C4-2B (cell line): ENCODE results near the gene MRPL4.

Experiments
- ZFX ChIP-seq: fragments of 450-650 bp; IDR thresholded peaks from 2 replicates; pipeline ENCODE4 v1.6.1; 2017
- TF ChIP-seq, protein P1 (sequence below): fragments of 450-650 bp; conservative IDR thresholded peaks from 2 replicates; pipeline ENCODE4 v1.5.1; 2017; ENCODE audit warnings: mild to moderate bottlenecking

DNA sequence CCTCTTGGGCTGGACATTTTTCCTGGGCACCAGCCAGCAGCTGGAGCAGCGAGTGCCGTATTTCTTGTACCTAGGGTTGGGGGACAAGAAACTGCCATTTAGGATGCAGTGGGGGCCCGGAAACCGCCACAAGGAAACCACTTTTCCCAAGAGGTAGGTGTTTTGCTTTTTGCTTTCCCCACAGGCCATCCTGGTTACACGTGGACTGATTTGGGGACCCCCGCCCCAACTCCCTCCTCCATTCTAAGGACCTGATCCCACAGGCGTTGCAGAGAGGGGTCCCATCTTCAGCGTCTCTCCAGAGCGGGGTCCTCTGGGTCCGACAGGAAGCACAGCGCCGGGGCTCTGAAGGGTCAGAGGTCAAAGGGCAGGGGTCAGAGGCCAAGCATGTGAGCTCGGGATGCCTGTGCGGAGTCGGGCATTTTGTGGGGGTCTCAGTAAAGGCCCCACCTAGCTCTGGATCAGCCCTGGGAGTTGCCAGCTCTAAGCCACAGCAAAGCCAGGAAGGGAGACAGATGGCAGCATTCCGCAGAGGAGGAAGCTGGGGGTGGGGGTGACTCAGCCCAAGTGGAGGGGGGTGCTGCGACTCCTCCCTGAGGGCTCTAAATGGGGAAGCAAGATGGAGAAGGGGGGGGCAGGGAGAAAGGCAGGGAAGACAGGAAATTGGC lies 53.3 kb downstream of the MRPL4 start:
- TF ChIP-seq, protein P1, sequence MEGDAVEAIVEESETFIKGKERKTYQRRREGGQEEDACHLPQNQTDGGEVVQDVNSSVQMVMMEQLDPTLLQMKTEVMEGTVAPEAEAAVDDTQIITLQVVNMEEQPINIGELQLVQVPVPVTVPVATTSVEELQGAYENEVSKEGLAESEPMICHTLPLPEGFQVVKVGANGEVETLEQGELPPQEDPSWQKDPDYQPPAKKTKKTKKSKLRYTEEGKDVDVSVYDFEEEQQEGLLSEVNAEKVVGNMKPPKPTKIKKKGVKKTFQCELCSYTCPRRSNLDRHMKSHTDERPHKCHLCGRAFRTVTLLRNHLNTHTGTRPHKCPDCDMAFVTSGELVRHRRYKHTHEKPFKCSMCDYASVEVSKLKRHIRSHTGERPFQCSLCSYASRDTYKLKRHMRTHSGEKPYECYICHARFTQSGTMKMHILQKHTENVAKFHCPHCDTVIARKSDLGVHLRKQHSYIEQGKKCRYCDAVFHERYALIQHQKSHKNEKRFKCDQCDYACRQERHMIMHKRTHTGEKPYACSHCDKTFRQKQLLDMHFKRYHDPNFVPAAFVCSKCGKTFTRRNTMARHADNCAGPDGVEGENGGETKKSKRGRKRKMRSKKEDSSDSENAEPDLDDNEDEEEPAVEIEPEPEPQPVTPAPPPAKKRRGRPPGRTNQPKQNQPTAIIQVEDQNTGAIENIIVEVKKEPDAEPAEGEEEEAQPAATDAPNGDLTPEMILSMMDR = no peak
- no peak for TF ChIP-seq ZFX
